BJ (cell line): Measurements from ENCODE around the gene RASGRF2. TPM values are rescaled to one million over a fixed set of nuclear protein-coding genes. Genes with fewer than 3 reads are reported as not detected.

Source experiments
- CTCF ChIA-PET: fragments of 350-600 bp; formaldehyde crosslinking; extraction: SDS; loops from one replicate; lab custom pipeline; 2021; ENCODE audit warnings: antibody characterized with exemption, inconsistent platforms; lab: Yijun Ruan, JAX
- POLR2A ChIA-PET: fragments of 300-600 bp; sonication (Branson Sonifier 250); formaldehyde crosslinking; extraction: SDS; loops from one replicate; lab custom pipeline; 2021; ENCODE audit warnings: antibody characterized with exemption; lab: Charles Lee
- DNase-seq: peaks from one replicate; pipeline ENCODE4 v3.0.0-alpha.2; 2011; ENCODE audit warnings: low read depth
- H3K27me3 ChIP-seq: 2 replicates; pipeline ENCODE4 v1.6.0; 2011; ENCODE audit warnings: low read length; ENCODE audit not compliant: control insufficient read depth, insufficient read depth
- H3K36me3 ChIP-seq: 2 replicates; pipeline ENCODE4 v1.5.1; 2011; ENCODE audit warnings: low read length; ENCODE audit not compliant: control insufficient read depth, insufficient read depth
- H3K4me3 ChIP-seq: 2 replicates; pipeline ENCODE4 v1.5.1; 2011; ENCODE audit warnings: low read depth, mild to moderate bottlenecking, control low read depth, low read length
- CTCF ChIP-seq: IDR thresholded peaks from 2 replicates; pipeline ENCODE4 v1.5.1; 2011; ENCODE audit warnings: low read depth, mild to moderate bottlenecking, control low read depth, inconsistent platforms, low read length, moderate library complexity; ENCODE audit not compliant: insufficient read depth
- polyA plus RNA-seq: library from polyadenylated mRNA; depleted of rRNA; stranded (reverse); fragments of >200 nt; gene quantifications from 2 replicates; pipeline ENCODE4 v1.2.3, GENCODE V29; 2011

The RASGRF2 gene
- polyA plus RNA-seq, 1 experiment, result 0.85 TPM

- H3K4me3 ChIP-seq, result no peak overlapping the region
- CTCF ChIA-PET, result no interaction called here
Measured at GRCh38 chr5:81154725-81155124, 194.6 kb downstream of the RASGRF2 start.

GRCh38 chr5:81156732-81157131, 196.6 kb downstream of the RASGRF2 start:
- no peak overlapping the region for H3K4me3 ChIP-seq
- DNase-seq, result no peak
- TF ChIP-seq CTCF, result no peak
- H3K36me3 ChIP-seq, result no peaks in the 10 kb centered on the region
- CTCF ChIA-PET, result no interaction called here
- no peaks in the 10 kb centered on the region for H3K27me3 ChIP-seq
- POLR2A ChIA-PET, result no interaction called here

More at GRCh38 chr5:81154725-81155124, 194.6 kb downstream of the RASGRF2 start:
- no peak for DNase-seq
- POLR2A ChIA-PET, result no interaction called here
- no peak for TF ChIP-seq CTCF
- no peaks in the 10 kb centered on the region for H3K27me3 ChIP-seq
- no peaks in the 10 kb centered on the region for H3K36me3 ChIP-seq

- no peak for DNase-seq
- Histone ChIP-seq H3K4me3 (no peak overlapping the region), H3K36me3 (no peaks in the 10 kb centered on the region), H3K27me3 (no peaks in the 10 kb centered on the region)
- TF ChIP-seq CTCF, result no peak
- ChIA-PET CTCF (interaction anchor here (1.5 kb wide), 1 partner anchor 449 kb away, joined by 4 read pairs; no protein-coding TSS in a partner anchor), POLR2A (no interaction called here)
Measured at GRCh38 chr5:81161012-81161601, 200.9 kb downstream of the RASGRF2 start.

GRCh38 chr5:81162501-81162900, 202.3 kb downstream of the RASGRF2 start:
- POLR2A ChIA-PET, result no interaction called here
- CTCF ChIA-PET, result no interaction called here
- no peak overlapping the region for H3K4me3 ChIP-seq
- TF ChIP-seq CTCF, result no peak
- no peaks in the 10 kb centered on the region for H3K36me3 ChIP-seq
- no peak for DNase-seq
- no peaks in the 10 kb centered on the region for H3K27me3 ChIP-seq

- POLR2A ChIA-PET, result interaction anchor here (0.6 kb wide), 1 partner anchor 222 kb away, joined by 3 read pairs; no protein-coding TSS in a partner anchor
- no peak for DNase-seq
- H3K27me3 ChIP-seq, result no peaks in the 10 kb centered on the region
- H3K4me3 ChIP-seq, result no peak overlapping the region
- no peak for TF ChIP-seq CTCF
- no peaks in the 10 kb centered on the region for H3K36me3 ChIP-seq
- CTCF ChIA-PET, result no interaction called here
Measured at GRCh38 chr5:81163651-81164050, 203.5 kb downstream of the RASGRF2 start.
